ENCODE measurements around the gene KLHL29. TPM values are rescaled to one million over a fixed set of nuclear protein-coding genes. Genes with fewer than 3 reads are reported as not detected.

Gene KLHL29
- total RNA-seq, 1 experiment from 2014 or later = 34.1 TPM

DNA sequence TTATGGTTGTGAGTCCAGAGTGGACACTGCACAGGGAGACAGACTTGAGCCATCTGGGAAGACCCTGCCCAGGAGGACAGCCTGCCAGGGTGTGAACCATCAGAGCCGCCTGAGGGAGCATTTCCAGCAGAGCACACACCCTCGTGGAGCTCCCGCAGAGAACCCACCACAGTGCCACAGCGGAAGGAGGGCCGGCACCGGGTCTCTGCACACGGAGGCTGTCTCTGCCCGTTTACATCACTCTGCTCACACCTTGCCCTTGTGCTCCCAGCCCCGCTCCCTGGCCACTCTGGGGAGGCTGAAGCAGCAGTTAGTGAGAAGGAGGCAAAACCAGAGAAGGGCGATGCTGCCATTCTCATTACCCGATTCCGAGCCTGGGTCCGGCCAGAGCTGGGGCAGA is 161.9 kb downstream of the KLHL29 start:
- Histone ChIP-seq H3K4me1 (peaks cover 36% of the 10 kb centered on the region), H3K36me3 (peaks cover 5% of the 10 kb centered on the region; the same call in 1 of the 2 replicates), H3K27ac (no peak overlapping the region), H3K4me3 (no peak overlapping the region), H3K27me3 (no peaks in the 10 kb centered on the region), H3K9me3 (replicated peaks) (no peaks in the 10 kb centered on the region)
- no peak for DNase-seq

DNA sequence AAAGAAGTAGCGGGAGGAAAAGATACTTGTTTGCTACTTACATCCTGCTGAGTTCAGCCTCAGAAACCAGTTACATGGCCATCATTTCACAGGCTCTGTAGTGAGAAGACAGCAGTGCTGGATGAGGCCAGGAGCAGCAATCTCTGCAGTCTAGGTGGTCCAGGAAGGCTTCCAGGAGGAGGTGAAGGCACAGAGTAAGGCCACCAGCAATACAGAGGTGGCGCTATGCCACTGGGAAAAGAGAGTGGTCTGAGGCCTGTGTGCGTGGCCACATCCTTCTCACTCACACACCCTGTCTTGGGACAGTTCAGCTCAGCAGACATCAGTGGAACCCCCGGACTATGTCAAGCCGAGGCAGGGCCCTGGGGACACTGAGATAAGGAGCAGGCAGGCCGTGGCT is 162.7 kb downstream of the KLHL29 start:
- no peak for DNase-seq
- H3K9me3 ChIP-seq (replicated peaks) = no peaks in the 10 kb centered on the region
- H3K27me3 ChIP-seq = no peaks in the 10 kb centered on the region
- H3K27ac ChIP-seq = no peak overlapping the region
- no peak overlapping the region for H3K4me3 ChIP-seq
- peaks cover 5% of the 10 kb centered on the region; the same call in 1 of the 2 replicates for H3K36me3 ChIP-seq
- H3K4me1 ChIP-seq = peaks cover 28% of the 10 kb centered on the region

DNA sequence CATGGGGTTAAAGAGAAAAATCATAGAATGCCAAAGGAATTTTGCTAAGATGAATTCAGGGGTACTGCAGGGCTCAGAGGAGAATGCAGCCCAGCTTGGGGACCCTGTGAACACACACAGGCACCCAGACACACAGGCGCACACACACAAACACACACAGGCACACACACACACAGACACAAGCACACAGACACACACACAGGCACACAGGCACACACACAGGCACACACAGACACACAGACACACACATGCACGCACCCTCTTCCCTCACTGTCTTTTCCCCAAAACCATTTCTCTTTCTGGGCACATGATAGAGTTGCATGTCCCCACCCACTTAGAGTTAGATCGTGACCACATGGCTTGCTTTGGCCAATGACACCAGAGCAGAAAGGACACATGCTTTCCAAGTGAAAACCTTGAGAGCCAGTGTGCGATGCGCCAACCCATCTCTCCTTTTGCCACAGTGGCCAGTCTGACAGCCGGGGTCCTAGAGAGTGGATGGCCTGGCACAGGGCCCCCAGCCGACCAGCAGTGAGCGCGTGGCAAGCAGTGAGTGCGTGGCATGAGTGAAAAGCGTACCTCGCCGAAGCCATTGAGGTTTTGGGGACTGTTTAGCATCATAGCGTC is 163.3 kb downstream of the KLHL29 start:
- no peak for DNase-seq

DNA sequence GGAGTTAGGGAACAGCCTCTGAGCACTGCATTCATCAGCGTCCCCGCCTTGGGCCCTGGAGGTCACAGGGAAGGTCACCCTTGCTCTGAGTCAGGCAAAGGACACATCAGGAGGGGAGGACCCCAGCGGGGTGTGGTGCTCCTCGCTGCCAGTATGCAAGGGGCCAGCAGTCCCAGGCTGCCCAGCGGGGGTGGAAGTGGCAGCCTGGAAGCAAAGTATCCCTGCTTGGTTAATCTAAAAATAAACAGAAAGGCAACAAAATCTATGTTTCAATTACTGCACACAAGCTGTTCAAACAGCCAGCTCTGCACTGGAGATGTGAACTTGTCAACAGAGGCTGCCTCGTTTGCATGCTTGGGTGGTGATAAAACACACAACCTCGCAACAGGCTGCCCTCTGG is 164.1 kb downstream of the KLHL29 start:
- H3K36me3 ChIP-seq = no peaks in the 10 kb centered on the region
- H3K27ac ChIP-seq = no peak overlapping the region
- no peaks in the 10 kb centered on the region for H3K9me3 ChIP-seq (replicated peaks)
- DNase-seq = no peak
- no peak overlapping the region for H3K4me3 ChIP-seq
- no peaks in the 10 kb centered on the region for H3K27me3 ChIP-seq
- H3K4me1 ChIP-seq = peaks cover 22% of the 10 kb centered on the region

More for the DNA sequence above, 163.3 kb downstream of the KLHL29 start:
- Histone ChIP-seq H3K36me3 (peaks cover 3% of the 10 kb centered on the region; the same call in 1 of the 2 replicates), H3K4me1 (peaks cover 23% of the 10 kb centered on the region), H3K4me3 (no peak overlapping the region), H3K27ac (no peak overlapping the region), H3K27me3 (no peaks in the 10 kb centered on the region), H3K9me3 (replicated peaks) (no peaks in the 10 kb centered on the region)

DNA sequence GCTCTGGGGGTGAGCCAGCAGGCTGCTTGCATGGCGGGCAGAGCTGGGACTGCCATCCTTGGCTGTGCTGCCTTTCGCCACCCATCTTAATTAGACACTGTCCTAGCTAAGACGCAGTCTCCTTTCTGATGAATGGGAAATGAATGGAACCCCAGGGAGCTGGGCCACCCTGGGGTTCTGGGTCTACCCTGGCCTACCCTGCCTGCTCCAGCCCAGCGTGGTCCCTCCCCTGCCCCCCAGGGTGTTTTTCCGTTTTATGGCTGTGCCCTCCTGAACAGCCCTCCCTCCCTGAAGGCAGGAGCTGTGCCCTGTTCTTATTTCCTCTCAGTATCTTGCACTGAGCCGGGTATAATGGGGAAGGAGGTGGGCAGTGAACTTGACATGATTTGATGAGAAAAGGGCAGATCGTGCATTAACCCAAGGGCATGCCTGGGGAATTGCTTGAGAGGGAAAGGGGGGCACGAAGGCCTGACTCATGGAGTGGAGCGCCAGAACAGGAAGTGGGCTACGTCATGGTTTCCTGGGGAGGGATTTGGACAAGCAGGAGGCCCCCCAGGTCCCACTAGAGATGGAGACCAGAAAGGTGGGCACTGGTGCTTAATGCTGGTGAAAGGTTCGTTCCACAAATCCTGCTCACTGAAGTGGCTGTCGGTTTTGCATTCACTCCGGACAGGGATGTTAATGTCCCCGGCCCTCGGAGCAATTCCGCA is 165.0 kb downstream of the KLHL29 start:
- DNase-seq = no peak
- peaks cover 19% of the 10 kb centered on the region for H3K4me1 ChIP-seq
- no peaks in the 10 kb centered on the region for H3K9me3 ChIP-seq (replicated peaks)
- H3K4me3 ChIP-seq = no peak overlapping the region
- H3K27ac ChIP-seq = no peak overlapping the region
- no peaks in the 10 kb centered on the region for H3K36me3 ChIP-seq
- no peaks in the 10 kb centered on the region for H3K27me3 ChIP-seq

DNA sequence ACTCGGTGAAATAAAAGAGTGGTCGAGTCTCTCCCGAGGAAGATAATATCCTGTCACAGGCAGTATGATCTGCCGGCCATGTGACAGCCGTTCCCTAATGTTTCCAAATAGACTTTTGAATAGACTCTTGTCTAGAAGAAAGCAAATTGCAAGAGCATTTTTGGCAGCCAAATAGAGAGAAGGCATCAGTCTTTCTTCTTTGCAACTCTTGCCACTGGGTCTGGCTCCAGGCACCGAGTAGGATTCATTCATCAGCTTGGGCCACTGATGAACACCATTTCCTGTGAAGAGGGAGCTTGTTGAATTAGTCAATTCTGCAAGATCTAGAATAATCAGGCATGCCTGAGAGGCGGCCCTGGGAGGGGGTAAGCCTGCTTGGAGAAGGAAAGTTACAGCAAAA is 165.6 kb downstream of the KLHL29 start:
- Histone ChIP-seq H3K27ac (no peak overlapping the region), H3K4me3 (no peak overlapping the region), H3K36me3 (no peaks in the 10 kb centered on the region), H3K9me3 (replicated peaks) (no peaks in the 10 kb centered on the region), H3K27me3 (no peaks in the 10 kb centered on the region), H3K4me1 (peaks cover 13% of the 10 kb centered on the region)
- no peak for DNase-seq

DNA sequence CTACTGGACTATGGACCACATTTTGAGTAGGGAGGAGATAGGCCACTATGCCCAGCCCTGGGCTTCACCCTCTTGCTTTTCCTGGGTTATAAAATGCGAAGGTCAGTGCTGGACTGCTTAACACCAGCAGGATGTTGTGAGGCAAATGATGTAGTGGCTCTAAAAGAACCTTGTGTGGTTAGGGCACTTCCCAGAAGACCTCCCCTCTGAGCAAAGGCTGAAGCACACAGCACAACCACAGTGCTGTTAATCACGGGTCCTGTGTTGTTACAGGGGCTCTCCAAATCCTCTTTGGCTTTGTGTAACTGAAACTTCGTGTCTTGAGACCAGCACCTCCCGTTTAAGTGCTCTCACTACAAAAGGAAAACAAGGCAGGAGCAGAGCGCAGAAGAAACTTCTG is 166.9 kb downstream of the KLHL29 start:
- no peak for DNase-seq
- H3K27me3 ChIP-seq = no peaks in the 10 kb centered on the region
- no peaks in the 10 kb centered on the region for H3K36me3 ChIP-seq
- H3K4me1 ChIP-seq = peaks cover 7% of the 10 kb centered on the region; the same call in 1 of the 2 replicates
- no peaks in the 10 kb centered on the region for H3K9me3 ChIP-seq (replicated peaks)
- no peak overlapping the region for H3K27ac ChIP-seq
- no peak overlapping the region for H3K4me3 ChIP-seq

DNA sequence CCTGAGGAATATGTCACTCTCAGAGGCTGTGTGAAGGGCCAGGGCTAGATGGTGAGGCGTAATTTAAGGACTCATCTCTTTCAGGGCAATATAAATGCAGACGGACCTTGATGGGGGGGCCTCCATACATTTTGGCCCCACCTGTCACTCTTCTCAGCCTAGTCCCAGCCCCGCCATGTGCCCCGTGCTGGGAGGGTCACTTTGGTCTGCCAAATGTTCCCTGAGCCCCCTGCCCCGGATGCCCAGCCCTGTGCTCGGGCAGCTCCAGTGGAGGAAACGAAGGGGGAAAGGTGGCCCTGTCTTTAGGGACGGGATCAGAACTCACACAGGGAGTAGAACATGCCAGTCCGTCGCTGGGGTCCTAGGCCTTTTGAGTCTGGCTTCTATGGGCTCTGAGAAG is 168.6 kb downstream of the KLHL29 start:
- H3K9me3 ChIP-seq (replicated peaks) = no peaks in the 10 kb centered on the region
- DNase-seq = no peak
- no peak overlapping the region for H3K27ac ChIP-seq
- H3K27me3 ChIP-seq = no peaks in the 10 kb centered on the region
- peaks cover 7% of the 10 kb centered on the region; the same call in 1 of the 2 replicates for H3K4me1 ChIP-seq
- 0 out of 2 replicates have a peak, but pooled peaks cover 2% of the 10 kb centered on the region for H3K36me3 ChIP-seq
- no peak overlapping the region for H3K4me3 ChIP-seq

DNA sequence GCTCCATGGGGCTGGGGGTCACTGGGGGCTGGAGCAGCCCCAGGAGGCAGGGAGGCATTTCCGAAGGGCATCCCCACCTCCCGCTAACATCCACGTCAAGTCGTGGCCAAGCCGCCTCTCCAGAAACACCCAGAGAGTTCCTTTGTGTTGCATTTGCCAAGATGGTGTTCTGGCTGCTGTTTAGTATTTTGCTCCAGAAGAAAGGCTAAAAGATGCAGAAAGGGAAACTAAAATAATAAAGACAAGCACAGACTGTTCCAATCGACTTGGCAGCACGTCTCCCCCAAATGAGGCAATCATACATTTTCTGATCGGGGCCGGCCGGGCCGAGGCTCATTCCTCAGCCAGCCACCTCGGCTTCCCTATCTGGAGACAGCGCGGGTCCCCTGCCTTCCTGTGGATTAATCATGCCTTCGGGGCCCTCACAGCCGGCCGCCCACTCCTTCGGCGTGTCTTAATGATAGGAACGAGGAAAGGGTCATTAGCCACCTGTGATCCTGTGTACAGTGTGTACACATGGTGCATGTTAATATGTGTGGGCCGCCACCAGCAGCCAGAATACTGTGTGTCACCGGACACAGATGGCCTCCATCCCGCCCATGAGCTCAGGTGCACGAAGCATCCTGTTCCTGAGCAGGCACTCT is 169.2 kb downstream of the KLHL29 start:
- no peak overlapping the region for H3K4me3 ChIP-seq
- H3K36me3 ChIP-seq = 0 out of 2 replicates have a peak, but pooled peaks cover 2% of the 10 kb centered on the region
- no peaks in the 10 kb centered on the region for H3K27me3 ChIP-seq
- H3K27ac ChIP-seq = no peak overlapping the region
- no peak for DNase-seq
- no peaks in the 10 kb centered on the region for H3K9me3 ChIP-seq (replicated peaks)
- H3K4me1 ChIP-seq = peaks cover 7% of the 10 kb centered on the region; the same call in 1 of the 2 replicates

DNA sequence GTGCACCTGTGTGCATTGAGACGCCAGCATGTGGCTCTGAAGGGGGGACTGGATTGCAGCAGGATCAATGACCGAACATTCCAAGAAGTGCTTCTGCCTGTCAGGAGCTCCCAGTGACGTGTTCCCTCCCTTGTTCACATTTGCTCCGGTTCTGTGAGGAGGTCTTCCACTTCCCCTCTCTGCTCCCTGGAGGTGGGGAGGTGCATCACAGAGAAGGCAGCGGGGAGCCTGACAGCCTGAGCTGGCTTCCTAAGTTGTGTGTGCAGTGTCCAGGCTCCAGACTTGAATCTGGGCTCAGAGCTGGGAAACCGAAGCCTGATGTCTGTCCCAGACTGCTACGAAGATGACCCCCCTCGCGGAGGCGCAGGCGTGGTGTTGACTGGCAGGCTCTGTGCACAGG is 171.0 kb downstream of the KLHL29 start:
- no peak for DNase-seq
- no peaks in the 10 kb centered on the region; the same call in 1 of the 2 replicates for H3K4me1 ChIP-seq
- H3K4me3 ChIP-seq = no peak overlapping the region
- 0 out of 2 replicates have a peak, but pooled peaks cover 2% of the 10 kb centered on the region for H3K36me3 ChIP-seq
- H3K9me3 ChIP-seq (replicated peaks) = no peaks in the 10 kb centered on the region
- H3K27me3 ChIP-seq = no peaks in the 10 kb centered on the region
- no peak overlapping the region for H3K27ac ChIP-seq

DNA sequence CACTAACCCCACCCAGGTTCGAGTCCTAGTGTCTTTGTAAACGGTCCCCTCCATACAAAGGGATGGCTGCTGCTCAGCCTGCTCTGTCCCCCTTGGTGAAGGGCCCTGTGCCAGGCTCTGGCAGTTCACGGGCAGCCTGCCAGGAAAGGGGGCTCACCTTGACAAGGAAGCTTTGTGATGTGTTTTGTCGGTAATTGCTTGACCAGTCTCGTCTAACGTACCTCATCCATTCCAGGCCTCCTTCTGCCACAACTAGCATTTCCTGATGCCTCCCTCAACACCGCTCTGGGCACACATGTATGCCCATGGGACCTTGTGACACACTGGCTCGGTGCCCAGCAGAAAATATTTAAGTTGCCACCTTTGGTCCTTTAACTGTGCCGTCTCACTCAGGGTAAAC is 171.9 kb downstream of the KLHL29 start:
- Histone ChIP-seq H3K36me3 (0 out of 2 replicates have a peak, but pooled peaks cover 2% of the 10 kb centered on the region), H3K4me3 (no peak overlapping the region), H3K27me3 (no peaks in the 10 kb centered on the region), H3K9me3 (replicated peaks) (no peaks in the 10 kb centered on the region), H3K4me1 (no peaks in the 10 kb centered on the region; the same call in 1 of the 2 replicates), H3K27ac (no peak overlapping the region)
- no peak for DNase-seq

DNA sequence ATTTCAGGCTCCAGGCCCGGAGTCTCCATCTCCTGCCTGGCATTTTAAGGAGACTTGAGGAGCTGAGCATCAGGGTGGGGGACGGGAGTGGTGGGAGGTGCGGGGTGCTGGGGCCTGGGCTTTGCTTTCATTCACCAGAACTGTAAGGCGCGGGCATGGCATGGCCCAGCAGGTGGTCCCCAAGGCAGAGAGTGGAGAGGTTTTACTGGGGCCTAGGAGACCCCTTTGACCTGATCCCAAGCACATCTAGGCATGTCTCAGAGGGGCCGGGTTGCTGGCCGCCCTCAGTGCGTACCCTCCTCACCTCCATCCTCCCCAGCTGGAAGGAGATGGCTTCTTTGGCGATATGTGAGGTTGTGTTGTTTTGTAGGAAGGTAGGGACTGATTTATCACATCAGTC is 172.5 kb downstream of the KLHL29 start:
- Histone ChIP-seq H3K27me3 (no peaks in the 10 kb centered on the region), H3K4me3 (no peak overlapping the region), H3K27ac (no peak overlapping the region), H3K4me1 (peaks cover 1% of the 10 kb centered on the region), H3K9me3 (replicated peaks) (no peaks in the 10 kb centered on the region), H3K36me3 (0 out of 2 replicates have a peak, but pooled peaks cover 2% of the 10 kb centered on the region)
- no peak for DNase-seq

DNA sequence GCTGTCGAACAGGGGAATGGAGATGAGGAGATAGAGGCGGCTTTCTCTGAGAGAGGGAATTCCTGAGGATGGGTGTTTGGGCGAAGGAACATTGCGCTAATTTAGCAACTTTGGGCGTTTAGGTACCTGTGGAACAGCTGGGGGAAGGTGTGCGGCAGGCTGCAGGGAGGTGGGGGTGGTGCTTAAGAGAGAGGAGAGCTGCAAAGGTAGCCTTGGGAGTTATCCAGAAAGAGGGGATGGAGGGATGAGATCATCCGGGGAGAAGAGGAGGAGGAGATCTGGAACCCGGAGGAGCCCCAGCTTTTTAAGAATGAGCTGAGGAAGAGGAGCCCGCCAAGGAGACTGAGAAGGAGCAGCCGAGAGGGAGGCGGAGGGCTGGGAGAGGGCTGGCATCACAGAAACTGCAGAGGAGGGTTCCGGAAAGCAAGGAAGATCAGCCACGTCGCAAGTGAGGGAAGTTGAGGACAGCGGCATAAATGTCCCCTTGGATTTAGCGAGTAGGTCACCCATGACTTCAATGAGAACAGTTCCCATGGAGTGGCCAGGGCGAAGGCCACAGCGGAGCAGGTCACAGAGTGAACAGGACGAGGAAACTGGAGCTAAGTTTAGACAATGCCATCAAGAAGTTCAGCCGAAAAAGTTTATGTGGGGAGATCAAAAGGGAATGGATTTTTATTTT is 174.7 kb downstream of the KLHL29 start:
- H3K27me3 ChIP-seq = no peaks in the 10 kb centered on the region
- 0 out of 2 replicates have a peak, but pooled peaks cover 2% of the 10 kb centered on the region for H3K36me3 ChIP-seq
- no peak for DNase-seq
- no peaks in the 10 kb centered on the region for H3K9me3 ChIP-seq (replicated peaks)
- H3K27ac ChIP-seq = no peak overlapping the region
- H3K4me1 ChIP-seq = peaks cover 20% of the 10 kb centered on the region
- H3K4me3 ChIP-seq = no peak overlapping the region

DNA sequence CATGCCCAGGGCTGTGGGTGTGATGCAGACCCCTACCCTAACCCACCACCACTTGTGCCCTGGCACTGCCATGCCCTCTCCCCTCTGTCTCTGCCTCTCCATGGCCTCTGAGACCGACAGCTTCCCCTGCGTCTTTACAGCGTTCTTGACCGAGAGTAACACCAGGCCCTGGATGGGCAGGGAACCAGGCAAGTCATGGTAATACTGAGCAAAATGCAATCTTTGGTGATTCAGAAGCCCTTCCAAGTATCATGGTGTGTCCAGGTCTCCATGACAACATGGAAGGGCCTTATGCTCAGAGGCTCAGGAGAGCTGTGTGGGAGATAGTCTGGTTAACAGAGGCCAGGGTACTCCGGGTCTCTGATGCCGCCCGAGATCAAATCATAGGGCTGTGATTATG is 176.1 kb downstream of the KLHL29 start:
- H3K9me3 ChIP-seq (replicated peaks) = no peaks in the 10 kb centered on the region
- H3K4me1 ChIP-seq = peaks cover 34% of the 10 kb centered on the region
- 0 out of 2 replicates have a peak, but pooled peaks cover 2% of the 10 kb centered on the region for H3K36me3 ChIP-seq
- DNase-seq = no peak
- H3K4me3 ChIP-seq = no peak overlapping the region
- H3K27me3 ChIP-seq = no peaks in the 10 kb centered on the region
- H3K27ac ChIP-seq = no peak overlapping the region
